Activated naive CD8-positive, alpha-beta T cell treated with anti-CD3 and anti-CD28 coated beads, Interleukin-2, amount 10 ng/mL, durations not matched to agents 7 days and 5 days (primary cell): ENCODE results near the gene DTHD1. TPM values are rescaled to one million over a fixed set of nuclear protein-coding genes. Genes with fewer than 3 reads are reported as not detected.

ENCODE experiments used
- ATAC-seq: fragments of 150-1000 bp; cut with Tn5 transposase; one replicate; pipeline ENCODE4 v1.10.0; 2021; ENCODE audit warnings: low read depth, moderate library complexity
- POLR2A ChIA-PET: fragments of 350-600 bp; sonication (Branson Sonifier 250); formaldehyde crosslinking; loops from one replicate; lab custom pipeline; 2021; ENCODE audit warnings: antibody characterized with exemption; lab: Charles Lee
- DNase-seq: peaks from one replicate; pipeline ENCODE4 v3.0.0; 2021
- H3K27ac Mint-ChIP-seq: one replicate; pipeline ENCODE4 v1.8.0; 2022; ENCODE audit warnings: mild to moderate bottlenecking, mixed read lengths
- H3K27me3 Mint-ChIP-seq: one replicate; pipeline ENCODE4 v1.8.0; 2022; ENCODE audit warnings: mild to moderate bottlenecking, moderate library complexity, mixed read lengths
- H3K36me3 Mint-ChIP-seq: one replicate; pipeline ENCODE4 v1.8.0; 2021; ENCODE audit warnings: mild to moderate bottlenecking, mixed read lengths
- H3K4me1 Mint-ChIP-seq: one replicate; pipeline ENCODE4 v1.8.0; 2021; ENCODE audit warnings: mixed read lengths
- H3K4me3 Mint-ChIP-seq: one replicate; pipeline ENCODE4 v1.8.0; 2022; ENCODE audit warnings: mild to moderate bottlenecking, moderate library complexity, mixed read lengths
- H3K9me3 Mint-ChIP-seq: one replicate; pipeline ENCODE4 v1.8.0; 2021; ENCODE audit warnings: mixed read lengths
- total RNA-seq, 2 experiments: library from RNA; stranded (reverse); gene quantifications; one replicate each; pipeline ENCODE4 v1.2.3, GENCODE V29; 2021

The DTHD1 gene
- 1 to 10 TPM; 4.7 to 5.4 TPM for total RNA-seq

- no peak for ATAC-seq
- H3K9me3 Mint-ChIP-seq: peaks cover 5% of the 10 kb centered on the region
- no peak within 1 kb of the TSS for H3K4me3 Mint-ChIP-seq
- H3K4me1 Mint-ChIP-seq: peaks cover 49% of the 10 kb centered on the region
- DNase-seq: no peak
- POLR2A ChIA-PET: interaction anchor here (0.8 to 1.2 kb wide), 2 partner anchors 13 to 29 kb away, joined by 3 to 4 read pairs; no protein-coding TSS in a partner anchor
- peaks cover 13% of the 10 kb centered on the region for H3K36me3 Mint-ChIP-seq
- H3K27me3 Mint-ChIP-seq: peaks cover 5% of the 10 kb centered on the region
- no peak within 1 kb of the TSS for H3K27ac Mint-ChIP-seq
Observed at GRCh38 chr4:36281384-36282106, at the start of gene DTHD1. Gene DTHD1 (plus strand): TSS chr4:36281616. CDS start chr4:36281759, 143 bp downstream.

GRCh38 chr4:36233567-36234266 lies 47.7 kb upstream of the DTHD1 start:
- H3K9me3 Mint-ChIP-seq: peaks cover 24% of the 10 kb centered on the region
- H3K36me3 Mint-ChIP-seq: peaks cover 69% of the 10 kb centered on the region
- no peak for ATAC-seq
- no peak overlapping the region for H3K27ac Mint-ChIP-seq
- no peak overlapping the region for H3K4me3 Mint-ChIP-seq
- POLR2A ChIA-PET: no interaction called here
- no peaks in the 10 kb centered on the region for H3K27me3 Mint-ChIP-seq
- no peak for DNase-seq
- H3K4me1 Mint-ChIP-seq: peaks cover 37% of the 10 kb centered on the region

- H3K36me3 Mint-ChIP-seq: peaks cover 80% of the 10 kb centered on the region
- no peak for ATAC-seq
- H3K4me3 Mint-ChIP-seq: no peak overlapping the region
- no peaks in the 10 kb centered on the region for H3K27me3 Mint-ChIP-seq
- DNase-seq: no peak
- peaks cover 26% of the 10 kb centered on the region for H3K9me3 Mint-ChIP-seq
- POLR2A ChIA-PET: no interaction called here
- H3K27ac Mint-ChIP-seq: peak overlapping the region; percentile 11
- peaks cover 44% of the 10 kb centered on the region for H3K4me1 Mint-ChIP-seq
Observed at GRCh38 chr4:36235306-36235705, 46.1 kb upstream of the DTHD1 start.

GRCh38 chr4:36236159-36236558 lies 45.3 kb upstream of the DTHD1 start:
- POLR2A ChIA-PET: no interaction called here
- no peak overlapping the region for H3K4me3 Mint-ChIP-seq

GRCh38 chr4:36237366-36238313 lies 43.8 kb upstream of the DTHD1 start:
- H3K27me3 Mint-ChIP-seq: no peaks in the 10 kb centered on the region
- H3K27ac Mint-ChIP-seq: peak overlapping the region; percentile 56
- H3K4me3 Mint-ChIP-seq: peak overlapping the region; percentile 34
- no peak for DNase-seq
- POLR2A ChIA-PET: interaction anchor here (0.8 kb wide), 1 partner anchor 9 kb away, joined by 3 read pairs; no protein-coding TSS in a partner anchor
- H3K4me1 Mint-ChIP-seq: peaks cover 50% of the 10 kb centered on the region
- H3K36me3 Mint-ChIP-seq: peaks cover 71% of the 10 kb centered on the region
- ATAC-seq: peak; percentile 64
- H3K9me3 Mint-ChIP-seq: peaks cover 24% of the 10 kb centered on the region

More at GRCh38 chr4:36236159-36236558, 45.3 kb upstream of the DTHD1 start:
- ATAC-seq (no peak), DNase-seq (no peak)
- H3K4me1 Mint-ChIP-seq: peaks cover 48% of the 10 kb centered on the region
- no peak overlapping the region for H3K27ac Mint-ChIP-seq
- peaks cover 26% of the 10 kb centered on the region for H3K9me3 Mint-ChIP-seq
- no peaks in the 10 kb centered on the region for H3K27me3 Mint-ChIP-seq
- H3K36me3 Mint-ChIP-seq: peaks cover 79% of the 10 kb centered on the region

GRCh38 chr4:36241771-36242170 lies 39.6 kb upstream of the DTHD1 start:
- H3K27me3 Mint-ChIP-seq: no peaks in the 10 kb centered on the region
- DNase-seq (no peak), ATAC-seq (peak; percentile 16)
- H3K9me3 Mint-ChIP-seq: peaks cover 3% of the 10 kb centered on the region
- H3K4me1 Mint-ChIP-seq: peaks cover 41% of the 10 kb centered on the region
- H3K4me3 Mint-ChIP-seq: peak overlapping the region; percentile 80
- H3K36me3 Mint-ChIP-seq: peaks cover 42% of the 10 kb centered on the region
- POLR2A ChIA-PET: interaction anchor here (4.3 kb wide), 1 partner anchor 13 kb away, joined by 47 read pairs; no protein-coding TSS in a partner anchor
- H3K27ac Mint-ChIP-seq: peak overlapping the region; percentile 36

GRCh38 chr4:36242629-36243354 lies 38.6 kb upstream of the DTHD1 start:
- H3K4me1 Mint-ChIP-seq: peaks cover 34% of the 10 kb centered on the region
- DNase-seq: no peak

GRCh38 chr4:36243355-36244256 lies 37.8 kb upstream of the DTHD1 start:
- peaks cover 2% of the 10 kb centered on the region for H3K9me3 Mint-ChIP-seq
- H3K27me3 Mint-ChIP-seq: peaks cover 5% of the 10 kb centered on the region
- peaks cover 28% of the 10 kb centered on the region for H3K4me1 Mint-ChIP-seq
- peak overlapping the region; percentile 70 for H3K27ac Mint-ChIP-seq
- ATAC-seq (peak; percentile 46), DNase-seq (no peak)
- POLR2A ChIA-PET: interaction anchor here (0.6 to 4.3 kb wide), 16 partner anchors 11 to 308 kb away, joined by 3 to 47 read pairs (median 4); no protein-coding TSS in a partner anchor
- peaks cover 25% of the 10 kb centered on the region for H3K36me3 Mint-ChIP-seq
- peak overlapping the region; percentile 80 for H3K4me3 Mint-ChIP-seq

More at GRCh38 chr4:36242629-36243354, 38.6 kb upstream of the DTHD1 start:
- Mint-ChIP-seq H3K9me3 (peaks cover 2% of the 10 kb centered on the region), H3K36me3 (peaks cover 33% of the 10 kb centered on the region), H3K27me3 (peaks cover 3% of the 10 kb centered on the region), H3K27ac (peak overlapping the region; percentile 70), H3K4me3 (peak overlapping the region; percentile 80)
- POLR2A ChIA-PET: interaction anchor here (0.6 to 4.3 kb wide), 6 partner anchors 12 to 309 kb away, joined by 3 to 47 read pairs (median 6); no protein-coding TSS in a partner anchor
- ATAC-seq: no peak

GRCh38 chr4:36244257-36245082 lies 36.9 kb upstream of the DTHD1 start, which contains the start of gene ARAP2:
Gene ARAP2 (minus strand): TSS chr4:36244514. CDS start chr4:36229486, 15,028 bp downstream.
- POLR2A ChIA-PET: interaction anchor here (0.5 to 4.3 kb wide), 18 partner anchors 10 to 155 kb away, joined by 3 to 47 read pairs (median 4); no protein-coding TSS in a partner anchor
- ATAC-seq (peak; percentile 81), DNase-seq (peak; percentile 85)
- H3K27ac Mint-ChIP-seq: peak within 1 kb of the TSS; percentile 80
- H3K36me3 Mint-ChIP-seq: peaks cover 17% of the 10 kb centered on the region
- H3K9me3 Mint-ChIP-seq: peaks cover under 1% of the 10 kb centered on the region
- H3K27me3 Mint-ChIP-seq: peaks cover 5% of the 10 kb centered on the region
- peak within 1 kb of the TSS; percentile 82 for H3K4me3 Mint-ChIP-seq
- H3K4me1 Mint-ChIP-seq: peaks cover 20% of the 10 kb centered on the region

- no peak for DNase-seq
- peaks cover 5% of the 10 kb centered on the region for H3K27me3 Mint-ChIP-seq
- peaks cover 3% of the 10 kb centered on the region for H3K36me3 Mint-ChIP-seq
- POLR2A ChIA-PET: no interaction called here
- no peak overlapping the region for H3K4me3 Mint-ChIP-seq
- H3K9me3 Mint-ChIP-seq: peaks cover 4% of the 10 kb centered on the region
- ATAC-seq: no peak
- no peak overlapping the region for H3K27ac Mint-ChIP-seq
- H3K4me1 Mint-ChIP-seq: peaks cover 24% of the 10 kb centered on the region
Observed at GRCh38 chr4:36249610-36250009, 31.8 kb upstream of the DTHD1 start.
